ENCODE measurements around the gene SAG. TPM values are rescaled to one million over a fixed set of nuclear protein-coding genes. Genes with fewer than 3 reads are reported as not detected.

SAG gene
- total and polyA plus RNA-seq, 9 of the 15 experiments (the other 6 are each of a cell fraction or from before 2014, with no cell fraction given): 0.04 to 0.64 (median 0.31) TPM; not detected in 5

GRCh38 chr2:233259730-233260129 lies 47.9 kb upstream of the SAG start:
- peaks cover 5% of the 10 kb centered on the region; the same call in 1 of the 2 replicates for H4K20me1 ChIP-seq (replicated peaks; ENCODE audit: control insufficient read depth, insufficient read depth, low read length)
- CTCF ChIA-PET (ENCODE audit: low intra/inter-chr PET ratio): no interaction called here
- POLR2A ChIA-PET: no interaction called here
- H3K36me3 ChIP-seq (ENCODE audit: control insufficient read depth, insufficient read depth, low read length): peaks cover 90% of the 10 kb centered on the region; the same call in 2 of the 3 replicates
- in situ Hi-C loops (cut with MboI) (loop anchor here (10.0 to 25.0 kb wide), 2 partner anchors 405 to 647 kb away; no protein-coding TSS in a partner anchor), intact Hi-C loops (cut with micrococcal nuclease) (loop anchor here (10.0 kb wide), 2 partner anchors 185 to 215 kb away; no protein-coding TSS in a partner anchor)
- no peaks in the 10 kb centered on the region for H3K27me3 ChIP-seq (ENCODE audit: control insufficient read depth in 2 of 2, insufficient read depth in 2 of 2, low read length in 2 of 2)
- H3K4me1 ChIP-seq (replicated peaks in 1 of 2; ENCODE audit: control insufficient read depth in 2 of 2, insufficient read depth in 2 of 2, low read length in 2 of 2): no peaks in the 10 kb centered on the region
- no peak for DNase-seq (ENCODE audit: extremely low read depth in 1 of 4, low spot score in 3 of 4)
- H3K9me1 ChIP-seq (ENCODE audit: control insufficient read depth, insufficient read depth, low read length): no peaks in the 10 kb centered on the region
- no peak for FAIRE-seq
- H3K79me2 ChIP-seq (ENCODE audit: control insufficient read depth, insufficient read depth, low read length): peaks cover 16% of the 10 kb centered on the region; the same call in 2 of the 3 replicates
- ATAC-seq: no peak
- H3K4me3 ChIP-seq: no peak overlapping the region
- no peak overlapping the region for H3K27ac ChIP-seq (ENCODE audit: extremely low read depth, low read depth, low read length)
- no peak overlapping the region for H3K4me2 ChIP-seq (ENCODE audit: insufficient read depth, low read length)
- TF ChIP-seq ZNF41 (CRISPR knock-in tag; conservative IDR thresholded peaks at IDR 0.05): no peak
- TF ChIP-seq MTF1 (CRISPR knock-in tag; IDR thresholded peaks at IDR 0.05; ENCODE audit: borderline replicate concordance): no peak
- no peak for TF ChIP-seq TFE3 (CRISPR knock-in tag; IDR thresholded peaks at IDR 0.05)
- no peak for TF ChIP-seq POU5F1 (IDR thresholded peaks at IDR 0.05; ENCODE audit: borderline replicate concordance, low read depth, low read length, partially characterized antibody)
- no peak for TF ChIP-seq ZFX (CRISPR knock-in tag; IDR thresholded peaks at IDR 0.05)
- TF ChIP-seq ZNF280B (CRISPR knock-in tag; IDR thresholded peaks at IDR 0.05): no peak
- TF ChIP-seq SREBF2 (CRISPR knock-in tag; IDR thresholded peaks at IDR 0.05): no peak
- no peak for TF ChIP-seq KHSRP (IDR thresholded peaks at IDR 0.05)
- TF ChIP-seq RBM15 (IDR thresholded peaks at IDR 0.05; ENCODE audit: insufficient read depth, low read length): no peak
- no peak for TF ChIP-seq MTA3 (IDR thresholded peaks at IDR 0.05; ENCODE audit: borderline replicate concordance)
- no peak for TF ChIP-seq SAP30 (IDR thresholded peaks at IDR 0.05; ENCODE audit: borderline replicate concordance, insufficient read depth, low read depth, low read length, poor library complexity, severe bottlenecking)
- TF ChIP-seq TRIM28 (IDR thresholded peaks at IDR 0.05): no peak
- H3K9ac ChIP-seq (ENCODE audit: insufficient read depth in 1 of 2, low read depth in 2 of 2, low read length in 2 of 2): peak overlapping the region in 1 of 2 experiments; percentile 35; a peak in 1 of 4 replicates
- no peak overlapping the region for H2AFZ ChIP-seq (ENCODE audit: low read depth, low read length)
- WGBS (ENCODE audit: insufficient coverage, low coverage, missing lambda C conversion rate): 100% methylated on average over 1 of the region's 1 CpG
- H3K9me3 ChIP-seq (replicated peaks; ENCODE audit: control insufficient read depth, insufficient read depth, low read depth, low read length): no peaks in the 10 kb centered on the region
- no TSS peak for BruUV-seq (replicated peaks)
